GM23248 (cell line): ENCODE data around the gene AFF3.

Source experiments
- EZH2 ChIP-seq: fragments of 200-600 bp; sonication (generic); IDR thresholded peaks from 2 replicates; pipeline ENCODE4 v1.6.1; 2018; ENCODE audit warnings: antibody characterized with exemption, mild to moderate bottlenecking; ENCODE audit not compliant: insufficient read depth, poor library complexity, severe bottlenecking
- EZH2phosphoT487 ChIP-seq: fragments of 200-600 bp; sonication (generic); IDR thresholded peaks from 2 replicates; pipeline ENCODE4 v1.6.1; 2018; ENCODE audit warnings: antibody characterized with exemption, moderate library complexity, mild to moderate bottlenecking, low read depth; ENCODE audit not compliant: insufficient read depth

- no peak for TF ChIP-seq EZH2
- no peak for TF ChIP-seq EZH2phosphoT487
Measured at GRCh38 chr2:100017633-100018032, 124.8 kb downstream of the AFF3 start.
